GM21529 (cell line): Measurements from ENCODE around the gene MYRIP.
"Not testable (repeated sequence)": the region's sequence is repeated elsewhere in the genome, so short reads cannot be mapped to it uniquely, and the experiment has no call there.

Source experiments
- ATAC-seq: cut with Tn5 transposase; IDR thresholded peaks from one replicate; pipeline ENCODE4 v1.9.1; 2021; ENCODE audit not compliant: unreplicated experiment

MYRIP gene

DNA sequence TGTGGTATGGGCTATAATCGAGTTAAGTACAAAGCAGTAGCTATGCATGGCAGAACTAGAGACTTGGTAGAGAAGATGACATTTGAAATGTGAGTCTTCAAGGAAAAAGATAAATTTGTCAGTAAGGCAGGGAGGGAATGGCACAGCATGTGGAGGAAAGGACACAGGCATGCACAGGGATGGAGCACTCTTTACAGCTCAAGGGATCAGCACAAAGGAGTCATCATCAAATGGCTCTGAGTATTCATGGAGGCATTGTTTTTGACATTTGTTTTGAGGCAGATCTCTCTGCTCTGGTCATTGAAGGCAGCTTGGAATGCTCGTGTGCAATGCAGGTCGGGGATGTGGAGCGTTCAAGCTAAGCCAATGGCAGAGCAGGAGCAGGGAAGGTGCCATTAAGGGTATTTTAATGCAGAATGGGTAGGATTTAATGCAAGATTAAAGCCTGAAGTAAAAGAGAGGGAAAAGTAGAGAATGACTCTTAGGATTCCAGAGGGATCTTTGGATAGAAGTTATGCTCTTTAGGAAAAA is 213.0 kb downstream of the MYRIP start:
- ATAC-seq: no peak

DNA sequence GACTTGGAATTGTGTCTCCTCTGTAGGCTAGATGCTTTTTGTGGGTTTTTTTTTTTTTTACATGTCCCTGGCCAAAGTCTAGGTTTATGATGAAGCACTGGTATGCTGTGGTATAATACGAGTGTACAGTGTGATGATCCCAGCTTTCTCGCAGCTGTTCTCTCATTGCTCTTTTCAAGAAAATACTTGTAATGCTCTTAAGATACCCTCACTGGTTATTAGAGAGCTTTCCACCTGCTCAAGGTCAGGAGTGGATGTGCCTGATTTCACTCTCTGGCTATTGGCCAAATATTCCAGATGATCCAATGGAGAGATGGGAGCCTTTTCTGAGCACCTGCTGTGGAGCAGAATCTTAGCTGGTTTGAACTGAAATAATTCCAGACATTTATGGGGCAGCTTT is 215.1 kb downstream of the MYRIP start:
- no peak for ATAC-seq

DNA sequence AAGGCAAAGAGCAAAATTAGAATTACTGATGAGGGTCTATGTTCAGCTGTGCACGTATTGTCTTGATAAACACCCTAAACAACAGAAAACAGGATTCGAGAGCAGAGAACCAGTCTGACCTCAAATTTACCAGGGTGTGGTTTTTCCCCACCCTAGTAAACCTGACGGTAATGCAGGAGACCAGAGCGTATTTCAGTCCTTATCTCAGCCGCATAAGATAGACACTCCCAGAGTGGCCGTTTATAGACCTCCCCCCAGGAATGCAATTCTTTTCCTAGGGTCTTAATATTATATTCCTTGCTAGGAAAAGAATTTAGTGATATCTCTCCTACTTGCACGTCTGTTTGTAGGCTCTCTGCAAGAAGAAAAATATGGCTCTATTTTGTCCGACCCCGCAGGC is 216.5 kb downstream of the MYRIP start:
- ATAC-seq: not testable (repeated sequence)

DNA sequence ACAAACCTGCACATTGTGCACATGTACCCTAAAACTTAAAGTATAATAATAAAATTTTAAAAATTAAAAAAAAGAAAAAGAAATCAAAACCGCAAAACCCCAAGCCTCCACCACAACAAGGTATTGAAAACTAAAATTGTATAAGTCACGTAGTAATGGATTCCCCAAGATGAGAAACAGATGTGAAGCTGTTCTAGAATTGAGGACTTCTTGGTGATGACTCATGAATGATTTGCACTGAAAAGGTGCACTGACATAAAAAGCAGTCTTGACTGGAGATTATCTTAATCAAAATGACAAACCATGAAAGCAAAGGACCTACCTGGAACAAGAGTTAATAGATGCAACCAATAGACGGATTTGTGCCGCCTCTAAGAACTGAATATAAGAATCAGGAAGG is 225.8 kb downstream of the MYRIP start:
- no peak for ATAC-seq

DNA sequence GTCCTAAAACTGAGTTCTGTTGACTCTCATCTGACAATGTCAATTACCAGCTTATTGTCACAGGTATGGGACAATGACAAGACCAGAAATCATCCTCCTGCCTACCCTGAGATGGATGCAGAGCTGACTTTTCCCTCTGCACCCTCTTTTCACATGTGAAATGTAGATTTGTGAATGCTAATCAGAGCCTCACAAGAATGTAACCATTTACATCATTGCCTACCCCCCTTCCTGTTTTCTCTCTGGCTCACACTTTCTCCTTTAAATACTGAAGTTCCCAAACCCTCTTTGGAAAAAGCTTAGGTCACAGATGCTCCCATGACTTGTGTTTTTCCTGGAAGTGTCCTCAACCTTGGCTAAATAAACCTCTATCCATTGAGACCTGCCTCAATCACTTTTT is 228.2 kb downstream of the MYRIP start:
- ATAC-seq: no peak

DNA sequence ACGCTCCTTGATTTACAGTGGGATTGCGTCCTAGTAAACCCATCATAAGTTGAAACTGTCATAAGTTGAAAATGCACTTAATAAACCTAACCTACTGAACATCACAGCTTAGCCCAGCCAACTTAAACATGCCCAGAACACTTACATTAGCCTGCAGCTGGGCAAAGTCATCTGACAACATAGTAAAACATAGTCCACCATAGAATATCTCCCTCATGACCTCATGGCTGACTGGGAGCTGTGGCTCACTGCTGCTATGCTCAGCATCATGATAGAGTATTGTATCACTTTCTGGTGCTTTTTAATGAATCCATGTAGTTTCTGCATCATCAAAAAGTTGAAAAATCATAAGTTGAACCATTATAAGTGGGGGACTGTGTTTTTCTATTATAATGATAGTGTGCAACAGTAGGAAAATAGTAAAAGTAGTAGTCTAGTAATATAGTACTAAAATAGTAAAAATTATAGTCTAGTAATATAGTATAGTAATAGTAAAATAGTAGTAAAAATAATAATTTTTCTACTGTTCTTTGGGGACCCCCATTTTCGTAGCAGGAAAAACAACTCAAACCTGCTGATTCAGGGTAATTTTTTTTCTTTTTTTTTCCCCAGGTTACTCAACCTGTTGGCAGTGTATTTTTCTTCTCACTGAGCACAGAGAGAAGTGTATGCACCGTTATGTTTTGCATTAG is 233.5 kb downstream of the MYRIP start:
- no peak for ATAC-seq

DNA sequence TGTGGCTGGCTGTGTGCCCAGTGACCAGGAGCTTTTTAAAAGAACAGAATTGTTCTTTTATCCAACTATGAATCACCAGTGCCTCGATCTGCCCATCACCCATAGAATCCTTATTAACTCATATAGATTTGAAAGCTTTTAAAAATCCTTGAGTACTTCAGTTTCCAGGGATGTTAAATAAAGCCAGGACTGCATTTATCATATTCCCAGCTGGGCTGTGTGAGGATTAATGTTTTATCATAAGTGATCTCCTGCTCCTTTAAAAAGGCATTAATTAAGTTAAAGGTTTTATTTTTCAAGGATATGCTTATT is 234.0 kb downstream of the MYRIP start:
- ATAC-seq: no peak

DNA sequence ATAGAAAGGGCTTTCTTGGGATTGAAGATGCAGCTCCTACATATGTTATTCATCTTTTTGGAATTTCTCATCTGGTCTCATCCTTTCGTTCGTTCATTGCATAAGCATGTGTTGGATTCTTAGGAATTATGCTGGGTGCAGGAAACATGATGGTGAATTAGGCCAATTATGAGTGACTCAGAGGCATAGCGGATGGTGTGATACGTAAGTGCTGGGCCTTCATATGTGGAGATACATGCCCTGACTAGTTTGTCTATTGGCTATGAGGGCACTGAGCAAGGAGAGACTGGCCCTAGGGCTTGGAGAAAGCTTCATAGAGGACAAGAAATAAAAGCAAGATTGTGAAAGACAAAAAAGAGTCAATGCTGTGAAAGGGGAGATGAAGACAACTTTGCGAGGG is 235.1 kb downstream of the MYRIP start:
- ATAC-seq: no peak

DNA sequence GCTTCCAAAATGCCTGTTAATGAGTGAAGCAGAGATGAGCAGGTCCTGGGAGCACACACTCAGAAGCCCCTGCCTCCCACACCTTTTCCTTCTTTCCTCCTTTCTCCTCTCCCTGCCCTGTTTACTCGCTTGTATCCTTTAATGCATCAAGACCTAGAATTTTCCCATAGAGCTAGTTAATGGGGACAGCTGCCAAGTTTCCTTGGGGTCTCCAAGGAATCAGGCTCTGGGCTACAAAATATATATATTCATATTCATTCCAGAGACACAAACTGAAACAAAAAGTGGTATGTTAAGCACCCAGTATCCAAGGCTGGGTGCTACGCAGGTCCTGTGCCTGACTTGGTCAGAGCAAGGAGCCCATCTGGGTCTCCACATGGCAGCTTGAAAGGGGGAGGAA is 235.6 kb downstream of the MYRIP start:
- ATAC-seq: no peak

DNA sequence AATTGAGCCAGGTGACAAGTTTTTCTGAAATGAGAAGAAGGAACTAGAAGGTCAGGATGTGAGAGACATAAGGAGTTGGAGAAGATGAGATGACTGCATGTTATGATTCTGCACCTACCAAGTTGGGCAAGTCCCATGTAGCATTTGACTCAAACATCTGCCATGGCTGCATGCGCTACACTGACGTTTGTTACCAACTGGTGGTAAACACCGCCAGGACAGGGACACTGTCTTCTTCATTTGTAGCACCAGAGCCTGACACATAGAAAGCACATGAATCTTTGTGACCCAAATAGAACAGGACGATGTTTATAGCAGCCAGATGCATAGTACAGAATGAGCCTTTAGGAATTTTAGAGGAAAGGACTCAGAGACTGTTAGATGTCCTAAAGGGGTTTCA is 236.7 kb downstream of the MYRIP start:
- ATAC-seq: no peak

DNA sequence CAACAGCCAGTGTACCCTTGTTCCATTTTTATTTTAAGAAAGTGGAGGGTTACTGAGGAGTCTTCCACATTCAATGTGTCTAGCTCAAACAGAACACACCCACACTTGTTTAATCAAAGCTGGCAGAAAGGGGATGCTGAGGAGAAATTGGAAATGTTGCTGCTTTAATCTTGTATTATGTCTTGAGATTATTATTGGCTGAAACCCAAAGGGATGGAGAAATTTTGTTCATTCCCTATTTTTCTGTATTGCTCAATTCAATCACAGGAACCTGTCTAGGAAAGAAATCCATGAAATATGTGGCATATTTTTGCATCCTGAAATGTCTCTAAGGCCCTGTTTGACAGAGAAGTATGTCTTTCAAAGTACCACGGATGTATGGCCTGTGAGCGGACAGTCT is 238.0 kb downstream of the MYRIP start:
- no peak for ATAC-seq

DNA sequence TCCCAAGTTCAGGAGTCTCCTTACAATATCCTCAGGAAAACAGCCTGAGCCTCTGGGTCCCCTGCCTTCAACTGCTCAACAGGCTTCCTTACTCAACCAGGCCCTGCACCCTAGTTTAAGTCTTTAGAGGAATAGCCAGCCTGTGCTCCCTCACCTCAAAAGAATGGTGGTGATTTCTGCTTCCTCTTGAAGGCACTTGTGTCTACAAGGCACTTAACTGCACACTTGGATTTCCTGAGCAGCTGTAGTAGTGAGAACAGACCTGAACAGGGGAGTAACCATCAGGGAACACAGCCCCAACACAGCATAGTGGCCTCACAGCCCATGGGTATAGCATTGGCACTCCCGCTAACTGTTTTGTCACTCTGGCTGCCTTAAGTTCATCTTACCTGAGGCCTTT is 244.3 kb downstream of the MYRIP start:
- ATAC-seq: no peak

DNA sequence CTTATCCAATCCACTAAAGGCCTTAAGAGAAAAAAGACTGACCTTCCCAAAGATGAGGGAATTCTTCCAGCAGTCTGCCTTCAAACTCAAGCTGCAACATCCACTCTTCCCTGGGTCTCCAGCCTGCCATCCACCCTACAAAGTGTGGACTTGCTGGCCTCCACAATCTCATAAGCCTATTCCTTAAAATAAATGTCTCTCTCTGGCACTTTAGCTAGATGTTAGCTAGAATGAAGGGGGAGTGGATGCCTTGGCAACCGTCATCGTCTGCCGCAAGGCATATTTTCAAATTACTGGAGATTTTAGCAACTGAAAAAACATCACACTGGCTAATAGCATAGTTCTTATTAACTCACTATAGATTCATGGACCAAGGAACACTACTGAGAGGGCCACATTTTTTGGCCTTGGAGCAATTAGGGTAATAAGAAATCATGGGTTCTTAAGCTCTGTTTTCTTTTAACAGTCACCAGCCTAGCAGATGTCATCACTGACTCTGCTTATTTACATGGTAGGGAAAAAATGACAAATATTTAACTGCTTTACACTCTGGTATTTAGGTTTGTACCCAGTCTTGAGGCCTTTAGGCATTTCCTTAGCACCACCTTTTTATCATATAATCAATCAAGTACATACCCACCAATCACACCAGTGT is 245.3 kb downstream of the MYRIP start:
- no peak for ATAC-seq

DNA sequence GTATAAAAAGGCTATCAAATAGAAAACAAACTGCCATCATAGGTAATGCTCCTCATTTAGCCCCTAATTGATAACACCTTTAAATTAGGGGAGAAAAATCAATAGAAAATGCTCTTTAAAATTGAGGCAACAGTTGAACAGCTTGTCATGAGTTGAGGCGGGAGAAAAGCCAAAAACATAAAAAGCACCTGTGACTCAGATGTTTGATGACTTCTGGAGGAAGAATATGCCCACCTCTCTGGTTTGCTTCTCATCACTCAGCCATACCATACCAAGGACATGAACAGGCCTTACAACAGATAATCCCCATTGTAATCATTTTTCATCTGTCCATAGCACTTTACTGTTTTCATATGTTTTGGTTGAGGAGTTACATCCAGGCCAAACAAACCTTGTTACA is 246.0 kb downstream of the MYRIP start:
- no peak for ATAC-seq

DNA sequence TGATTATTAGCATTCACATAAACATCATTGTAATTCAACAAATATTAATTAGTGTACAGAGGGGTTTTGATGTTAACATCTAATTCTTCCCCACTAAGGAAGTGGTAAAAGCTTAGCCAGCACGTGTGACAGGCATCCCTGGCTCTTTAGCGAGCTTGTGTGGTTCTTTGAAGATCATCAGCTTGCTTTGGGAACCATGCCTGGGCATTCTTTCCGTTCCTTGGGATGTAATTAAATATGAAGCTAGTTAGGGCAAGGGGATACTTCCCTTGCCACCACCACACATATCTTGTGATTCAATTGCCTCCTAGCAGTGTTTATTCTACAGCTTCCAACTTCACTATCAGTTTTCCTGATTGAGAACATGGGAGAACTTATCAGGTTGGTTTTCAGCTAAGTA is 246.5 kb downstream of the MYRIP start:
- no peak for ATAC-seq

DNA sequence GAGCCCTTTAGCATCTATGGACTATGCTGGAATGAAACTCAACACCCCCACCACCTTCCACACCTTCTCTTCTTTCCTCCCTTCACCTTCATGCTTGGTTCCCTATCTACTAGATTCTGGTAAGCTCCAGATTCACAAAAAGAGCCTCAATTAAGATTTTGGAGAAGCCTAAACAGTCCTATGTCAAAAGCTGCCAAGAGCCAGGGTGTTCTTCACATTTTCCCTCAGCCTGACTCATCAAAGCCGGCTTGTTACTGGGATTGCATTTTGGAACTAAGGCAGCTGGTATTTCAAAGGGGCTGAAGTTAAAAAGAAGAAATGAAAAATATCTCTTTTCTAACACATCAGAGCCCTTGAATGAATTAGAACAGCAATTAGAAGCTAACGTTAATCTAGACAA is 247.7 kb downstream of the MYRIP start:
- no peak for ATAC-seq

DNA sequence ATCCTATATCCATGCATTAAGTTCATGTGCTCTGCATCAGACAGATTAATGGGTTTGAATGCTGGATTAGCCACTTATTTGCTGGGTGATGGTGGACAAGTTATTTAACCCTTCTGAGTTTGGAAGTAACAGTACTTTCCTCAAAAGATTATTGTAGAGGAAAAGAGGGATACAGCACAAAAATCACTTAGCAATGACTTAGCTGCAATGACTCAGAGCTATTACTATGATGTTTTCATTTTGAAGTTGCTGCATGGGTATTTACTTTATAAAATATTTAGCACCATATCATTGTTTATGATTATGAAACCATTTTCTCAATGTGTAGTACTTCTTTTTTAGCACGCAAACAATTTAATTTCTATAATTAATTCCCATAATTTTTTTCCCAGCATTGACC is 248.4 kb downstream of the MYRIP start:
- ATAC-seq: no peak

DNA sequence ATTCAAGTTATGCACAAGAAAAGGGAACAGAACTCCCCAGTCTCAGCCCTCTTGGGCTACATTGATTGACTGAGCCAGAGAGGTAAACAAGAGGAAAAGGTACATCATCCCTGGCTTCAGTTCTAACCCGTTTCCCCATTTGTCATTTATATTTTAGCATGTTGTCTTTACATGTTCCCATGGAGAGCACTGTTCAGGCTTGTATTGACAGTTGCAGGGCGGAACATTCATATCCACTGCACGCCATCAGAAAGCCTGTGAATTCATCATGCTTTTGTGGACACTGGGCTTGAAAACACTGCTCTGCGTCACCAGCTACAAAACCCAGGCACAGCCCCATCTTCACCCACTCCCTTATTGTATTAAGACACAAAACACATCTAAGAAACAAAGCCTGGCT is 259.2 kb downstream of the MYRIP start:
- ATAC-seq: no peak

DNA sequence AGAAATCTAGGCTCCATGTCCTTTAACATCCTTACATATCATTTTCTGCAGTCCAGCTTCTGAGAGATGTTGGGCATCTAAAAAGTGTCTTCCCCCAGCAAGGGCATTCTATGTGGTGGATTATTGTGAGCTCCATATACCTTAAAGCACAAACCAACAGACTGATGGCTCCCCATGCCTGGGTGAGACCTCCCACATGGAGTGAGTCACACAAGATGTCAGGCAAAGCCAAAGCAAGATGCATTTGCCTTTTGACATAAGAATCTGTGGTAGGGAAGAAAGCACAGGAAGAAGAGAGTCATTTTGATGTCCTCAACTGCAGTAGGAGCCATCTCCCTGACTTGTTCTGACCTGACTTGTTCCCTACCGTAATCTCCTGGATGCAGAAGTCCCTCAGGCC is 261.4 kb downstream of the MYRIP start:
- no peak for ATAC-seq

DNA sequence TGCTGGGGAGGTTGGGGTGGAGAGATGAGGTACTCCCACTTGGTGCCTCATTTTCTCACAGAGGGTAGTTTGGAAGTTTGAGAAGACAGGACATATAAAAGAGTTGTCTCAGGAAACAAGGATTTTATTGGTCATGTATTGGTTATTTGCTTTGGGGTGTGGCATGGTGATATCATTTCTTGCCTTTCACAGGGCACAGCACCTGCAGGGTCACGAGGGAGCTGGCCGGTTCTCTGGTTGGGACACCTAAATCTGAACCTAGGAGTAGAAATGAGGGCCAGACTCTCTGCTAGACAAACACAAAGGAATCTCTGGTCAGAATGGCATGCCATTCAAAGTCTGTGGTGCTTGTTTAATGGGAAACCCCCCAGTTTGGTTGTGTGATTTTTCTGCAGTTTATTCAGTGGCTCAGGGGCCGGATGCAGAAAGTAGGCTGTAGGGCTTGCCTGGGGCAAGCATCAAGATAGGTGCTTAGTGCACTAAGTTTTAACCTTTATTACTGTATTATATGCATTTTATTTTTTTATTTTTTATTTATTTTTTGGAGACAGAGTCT is 262.4 kb downstream of the MYRIP start:
- ATAC-seq: no peak

DNA sequence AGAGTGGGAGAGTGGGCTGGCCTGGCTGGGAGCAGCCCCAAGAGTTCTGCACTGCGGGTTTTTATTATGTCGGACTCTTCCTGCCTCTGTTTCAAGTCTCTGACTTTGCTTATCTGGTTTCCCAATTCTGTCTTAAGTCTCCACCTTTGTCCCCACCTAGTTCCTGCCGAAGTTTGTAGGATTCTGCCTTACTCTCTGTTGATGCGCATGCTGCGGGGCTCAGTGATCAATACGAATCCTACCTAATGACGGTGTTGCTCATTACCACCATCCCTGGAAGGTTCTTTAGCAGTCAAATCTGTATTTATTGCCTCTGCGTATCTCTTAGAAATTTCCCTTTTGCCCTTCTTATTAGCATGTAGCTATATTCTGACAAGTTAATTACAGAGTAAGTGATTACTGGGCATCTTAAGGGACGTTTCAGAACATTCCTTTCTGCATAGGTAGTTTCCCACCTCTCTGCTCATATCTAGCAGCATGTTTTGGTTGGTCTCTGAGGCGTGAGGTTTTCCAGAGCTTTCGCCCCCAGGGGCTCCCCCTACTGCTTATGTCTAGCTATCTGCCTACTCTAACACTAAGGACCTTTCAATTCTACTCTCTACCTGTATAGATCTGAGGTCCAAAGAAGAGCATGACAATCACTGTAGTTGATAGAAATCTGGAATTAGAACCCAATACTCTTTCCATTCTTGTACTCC is 264.1 kb downstream of the MYRIP start:
- no peak for ATAC-seq

DNA sequence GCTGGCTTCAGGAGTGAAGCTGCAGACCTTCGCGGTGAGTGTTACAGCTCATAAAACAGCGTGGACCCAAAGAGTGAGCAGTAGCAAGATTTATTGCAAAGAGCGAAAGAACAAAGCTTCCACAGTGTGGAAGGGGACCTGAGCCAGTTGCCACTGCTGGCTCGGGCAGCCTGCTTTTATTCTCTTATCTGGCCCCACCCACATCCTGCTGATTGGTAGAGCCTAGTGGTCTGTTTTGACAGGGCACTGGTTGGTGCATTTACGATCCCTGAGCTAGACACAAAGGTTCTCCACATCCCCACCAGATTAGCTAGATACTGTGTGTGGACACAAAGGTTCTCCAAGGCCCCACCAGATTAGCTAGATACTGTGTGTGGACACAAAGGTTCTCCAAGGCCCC is 267.7 kb downstream of the MYRIP start:
- not testable (repeated sequence) for ATAC-seq
